GM20000 (cell line): ENCODE measurements around the gene HOXB5.

ENCODE experiments used
- DNase-seq: peaks from one replicate; pipeline ENCODE4 v3.0.0; 2012; ENCODE audit warnings: low spot score
- TF ChIP-seq, protein P1 (sequence below): IDR thresholded peaks from 2 replicates; pipeline ENCODE4 v1.5.1; 2012; ENCODE audit warnings: mild to moderate bottlenecking, control low read depth; ENCODE audit errors: extremely low read depth, missing control alignments

Gene HOXB5

DNA sequence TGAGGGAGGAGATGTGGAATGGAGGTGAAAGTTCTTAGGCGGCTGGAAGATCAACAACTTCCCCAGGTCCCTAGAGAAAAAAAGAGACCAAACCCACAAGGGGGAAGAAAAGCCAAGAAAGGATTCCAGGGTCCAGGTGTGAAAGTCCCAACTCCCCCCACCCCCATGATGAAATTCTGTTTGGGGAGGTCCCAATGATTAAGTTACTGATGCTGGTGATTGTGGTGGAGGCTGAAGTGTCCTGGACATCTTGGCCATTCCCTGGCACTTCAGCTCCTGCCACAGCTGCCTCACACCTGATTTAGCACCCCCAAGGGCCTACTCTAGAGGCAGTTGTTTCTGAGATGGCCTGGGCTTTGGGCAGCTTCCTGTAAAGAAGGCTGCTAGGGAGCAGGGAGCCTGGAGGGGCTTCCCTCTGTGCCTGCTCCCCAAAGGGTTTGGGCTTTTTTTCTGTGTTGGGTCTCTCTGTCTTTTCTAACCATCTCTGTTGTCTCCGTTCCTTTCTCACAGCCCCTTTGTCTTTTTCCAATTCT is 28.5 kb downstream of the HOXB5 start:
- TF ChIP-seq, protein P1, sequence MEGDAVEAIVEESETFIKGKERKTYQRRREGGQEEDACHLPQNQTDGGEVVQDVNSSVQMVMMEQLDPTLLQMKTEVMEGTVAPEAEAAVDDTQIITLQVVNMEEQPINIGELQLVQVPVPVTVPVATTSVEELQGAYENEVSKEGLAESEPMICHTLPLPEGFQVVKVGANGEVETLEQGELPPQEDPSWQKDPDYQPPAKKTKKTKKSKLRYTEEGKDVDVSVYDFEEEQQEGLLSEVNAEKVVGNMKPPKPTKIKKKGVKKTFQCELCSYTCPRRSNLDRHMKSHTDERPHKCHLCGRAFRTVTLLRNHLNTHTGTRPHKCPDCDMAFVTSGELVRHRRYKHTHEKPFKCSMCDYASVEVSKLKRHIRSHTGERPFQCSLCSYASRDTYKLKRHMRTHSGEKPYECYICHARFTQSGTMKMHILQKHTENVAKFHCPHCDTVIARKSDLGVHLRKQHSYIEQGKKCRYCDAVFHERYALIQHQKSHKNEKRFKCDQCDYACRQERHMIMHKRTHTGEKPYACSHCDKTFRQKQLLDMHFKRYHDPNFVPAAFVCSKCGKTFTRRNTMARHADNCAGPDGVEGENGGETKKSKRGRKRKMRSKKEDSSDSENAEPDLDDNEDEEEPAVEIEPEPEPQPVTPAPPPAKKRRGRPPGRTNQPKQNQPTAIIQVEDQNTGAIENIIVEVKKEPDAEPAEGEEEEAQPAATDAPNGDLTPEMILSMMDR: no peak
- no peak for DNase-seq

DNA sequence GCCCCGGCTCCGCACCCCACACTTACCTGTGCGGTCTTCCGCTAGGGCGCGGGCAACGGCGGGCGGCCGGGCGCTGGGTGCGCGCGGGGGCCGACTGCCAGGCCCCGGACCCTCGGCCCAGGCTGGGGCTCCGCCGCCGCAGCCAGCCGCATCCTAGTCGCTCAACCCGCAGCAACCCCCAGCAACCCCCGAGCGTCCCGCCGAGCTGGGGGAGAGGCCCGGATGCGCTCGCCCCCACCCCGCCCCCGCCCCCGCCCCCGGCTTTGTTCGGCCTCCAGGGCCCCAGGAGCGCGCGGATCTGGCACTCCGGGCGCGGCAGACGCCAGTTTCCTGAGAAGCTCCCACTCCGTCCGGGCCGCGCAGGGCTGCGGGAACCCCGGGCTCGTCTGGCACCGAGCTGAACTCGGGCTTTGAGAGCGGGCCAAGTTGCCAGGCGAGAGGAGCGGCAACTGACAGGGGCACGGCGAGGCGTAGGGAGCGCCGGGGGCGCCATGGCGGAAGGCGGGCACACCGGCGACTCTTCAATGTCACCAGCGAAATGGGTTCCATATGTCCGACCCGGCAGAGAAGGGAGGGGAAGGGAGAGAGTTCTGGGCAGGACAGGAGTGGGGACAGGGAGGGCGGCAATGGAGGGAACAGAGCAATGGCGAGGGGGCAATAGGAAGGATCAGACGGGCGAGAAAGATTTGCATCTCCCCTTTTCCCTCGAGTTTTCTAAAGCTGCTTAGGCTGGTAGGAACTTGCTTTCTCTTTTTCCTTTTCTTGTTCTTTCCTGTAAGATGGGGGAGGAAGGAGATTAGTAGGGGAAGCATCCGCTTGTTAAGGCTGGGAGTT is 29.2 kb downstream of the HOXB5 start:
- TF ChIP-seq, protein P1: no peak
- DNase-seq: no peak

DNA sequence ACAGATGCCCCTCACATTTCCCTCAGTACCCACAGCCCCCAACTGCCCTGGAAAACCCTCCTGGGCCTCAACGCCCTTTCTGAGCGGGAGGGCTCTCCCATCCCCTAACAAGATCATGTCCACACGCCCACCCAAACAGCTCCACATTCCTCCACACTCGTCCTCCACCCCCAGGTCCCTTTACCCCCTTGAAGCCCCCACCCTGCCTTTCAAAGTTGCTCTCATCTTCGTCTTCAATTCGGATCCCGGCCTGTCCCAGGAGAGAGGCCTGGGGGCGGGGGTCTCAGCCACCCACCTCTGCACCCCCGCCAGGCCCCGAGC is 29.8 kb downstream of the HOXB5 start:
- no peak for DNase-seq
- TF ChIP-seq, protein P1: no peak

DNA sequence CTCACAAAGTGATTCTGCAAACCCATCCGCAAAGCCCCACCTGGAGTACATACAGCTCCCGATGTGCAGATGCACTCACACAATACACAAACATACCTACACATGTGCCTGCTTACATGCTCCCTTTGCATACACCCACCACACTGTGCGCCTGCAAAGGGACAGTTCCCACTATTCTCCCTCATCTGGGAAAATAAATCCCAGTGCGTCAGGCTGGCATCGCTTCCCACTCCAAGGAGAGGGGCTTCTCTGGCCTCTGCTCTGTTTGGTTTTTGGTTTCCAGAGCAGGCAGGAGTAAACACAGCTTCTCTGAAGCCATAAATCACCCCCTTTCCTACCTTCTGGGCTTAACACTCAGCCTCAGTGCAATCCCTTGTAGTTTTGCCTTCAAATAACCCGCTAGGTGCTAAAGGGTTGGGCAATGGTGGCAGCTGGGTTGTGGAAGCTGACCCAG is 30.2 kb downstream of the HOXB5 start:
- TF ChIP-seq, protein P1: no peak
- DNase-seq: no peak

DNA sequence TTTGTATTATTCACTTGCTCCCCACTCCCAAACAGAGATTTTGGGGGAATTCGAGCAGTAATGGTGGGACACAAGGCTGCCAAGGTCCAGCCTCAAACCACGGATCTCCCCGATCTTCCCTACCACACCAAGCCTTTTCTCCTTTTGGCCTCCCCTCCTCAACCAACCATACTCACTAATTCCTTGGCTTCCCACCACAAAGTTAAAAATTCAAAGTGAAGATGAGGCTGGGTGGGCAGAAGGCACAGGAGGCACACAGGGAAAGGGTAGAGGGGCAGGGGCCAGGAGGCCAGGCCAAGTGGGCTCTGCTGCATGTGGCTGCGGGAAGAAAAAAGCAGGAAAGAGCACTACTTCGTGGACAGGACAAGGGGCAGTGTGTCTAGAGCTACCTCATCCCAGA is 30.6 kb downstream of the HOXB5 start:
- TF ChIP-seq, protein P1: no peak

DNA sequence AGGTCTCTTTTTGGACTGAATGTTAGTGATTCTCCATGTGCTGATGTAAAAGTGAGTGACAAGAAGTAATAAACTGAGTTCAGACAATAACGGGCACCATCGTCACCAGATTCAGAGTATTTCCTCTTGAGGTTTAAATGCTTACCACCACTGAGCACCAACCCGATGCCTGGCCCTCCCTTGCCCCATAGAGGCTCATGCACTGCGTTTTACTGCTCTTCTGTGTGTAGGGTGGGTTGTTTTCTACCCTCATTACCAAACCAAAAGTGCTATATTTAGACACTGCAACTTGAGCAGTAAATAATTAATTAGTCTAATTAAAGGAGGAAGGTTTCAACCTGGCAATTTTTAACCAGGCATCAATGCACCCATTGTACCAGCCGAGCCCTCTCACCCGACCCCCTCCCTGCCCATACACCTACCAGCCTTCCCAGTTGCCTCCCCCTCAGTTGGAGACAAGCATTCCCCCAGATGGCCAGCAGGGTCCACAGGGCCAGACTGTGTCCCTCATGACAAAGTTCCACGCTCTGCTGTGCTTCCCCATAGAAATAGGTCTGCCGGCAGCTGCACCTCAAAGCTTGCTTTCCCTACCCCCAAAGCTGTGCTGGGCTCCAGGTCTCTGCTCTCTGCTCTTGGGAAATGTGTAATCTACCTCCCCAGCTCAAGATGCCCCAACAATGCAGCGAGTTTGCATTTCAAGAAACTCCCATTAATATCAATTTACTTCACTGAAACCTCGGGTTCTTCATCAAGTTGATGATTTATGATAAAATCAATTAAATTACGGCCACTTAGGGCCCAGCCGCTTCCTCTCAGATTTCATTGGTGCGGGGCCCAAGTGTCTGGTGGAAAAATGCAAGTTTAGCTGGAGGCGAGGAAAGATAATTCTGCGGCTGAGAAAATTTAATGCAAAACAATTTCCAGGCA is 31.4 kb downstream of the HOXB5 start:
- TF ChIP-seq, protein P1: no peak
- peak; percentile 63 for DNase-seq

More for the DNA sequence above, 30.6 kb downstream of the HOXB5 start:
- no peak for DNase-seq
